GM12878 (cell line): ENCODE results near the gene GNAQ. TPM values are rescaled to one million over a fixed set of nuclear protein-coding genes. Genes with fewer than 3 reads are reported as not detected.

Experiments
- ATAC-seq: fragments of 200-7000 bp; cut with Tn5 transposase; 3 replicates; pipeline ENCODE4 v1.9.1; 2020; ENCODE audit warnings: mild to moderate bottlenecking, moderate library complexity
- BruUV-seq: library from RNA; stranded (reverse); fragments of 400-500 nt; replicated peaks from 2 replicates; lab custom pipeline; 2021; lab: Mats Ljungman, UMichigan
- CTCF ChIA-PET: fragments of 300-600 bp; sonication (Branson Sonifier 250); formaldehyde crosslinking; extraction: SDS; loops from one replicate; lab custom pipeline; 2021; ENCODE audit warnings: inconsistent platforms; lab: Yijun Ruan, JAX
- POLR2A ChIA-PET: fragments of 350-600 bp; formaldehyde crosslinking; extraction: SDS; loops from one replicate; lab custom pipeline; 2021; ENCODE audit warnings: inconsistent platforms; lab: Charles Lee
- RAD21 ChIA-PET: fragments of 300-600 bp; sonication (Branson Sonifier 250); formaldehyde crosslinking; loops from one replicate; lab custom pipeline; 2023; ENCODE audit warnings: antibody characterized with exemption; ENCODE audit not compliant: unreplicated experiment; lab: Charles Lee
- SMC1A ChIA-PET: fragments of 300-600 bp; sonication (Branson Sonifier 250); formaldehyde crosslinking; loops from one replicate; lab custom pipeline; 2023; ENCODE audit not compliant: unreplicated experiment, uncharacterized antibody; lab: Charles Lee
- DNase-seq: peaks from one replicate; pipeline ENCODE4 v3.0.0-alpha.2; 2011; ENCODE audit warnings: low read depth, low spot score
- FAIRE-seq: peaks from 3 replicates; lab custom pipeline; 2011; peaks lifted over from hg19 to GRCh38; lab: Jason Lieb, UNC
- H2AFZ ChIP-seq: 2 replicates; pipeline ENCODE4 v1.6.0; 2011; ENCODE audit warnings: low read depth, low read length, control low read depth; ENCODE audit not compliant: control insufficient read depth
- H3K27ac ChIP-seq: 2 replicates; pipeline ENCODE4 v1.5.1; 2011; ENCODE audit warnings: control low read depth; ENCODE audit not compliant: control insufficient read depth, insufficient read depth
- H3K27me3 ChIP-seq, 2 experiments: replicated peaks in 1 of 2; 2 replicates each; pipeline versions ENCODE4 v1.6.0 to v1.6.1; 2011; ENCODE audit warnings: low read length in 1 of 2; ENCODE audit not compliant: control insufficient read depth in 2 of 2, insufficient read depth in 2 of 2
- H3K36me3 ChIP-seq, 2 experiments: 2 replicates each; pipeline ENCODE4 v1.5.1; 2011; ENCODE audit warnings: low read length in 1 of 2; ENCODE audit not compliant: control insufficient read depth in 2 of 2, insufficient read depth in 2 of 2
- H3K4me1 ChIP-seq: 2 replicates; pipeline ENCODE4 v1.6.1; 2011; ENCODE audit warnings: mild to moderate bottlenecking, low read length, moderate library complexity, mixed read lengths; ENCODE audit not compliant: control insufficient read depth, insufficient read depth
- H3K4me2 ChIP-seq: 2 replicates; pipeline ENCODE4 v1.6.0; 2011; ENCODE audit warnings: control low read depth; ENCODE audit not compliant: control insufficient read depth, insufficient read depth
- H3K4me3 ChIP-seq: fragments of 200-600 bp; sonication (generic); 2 replicates; pipeline ENCODE4 v1.5.1; 2016
- H3K79me2 ChIP-seq: 2 replicates; pipeline ENCODE4 v1.6.0; 2011; ENCODE audit warnings: low read length; ENCODE audit not compliant: control insufficient read depth, insufficient read depth
- H3K9ac ChIP-seq: 2 replicates; pipeline ENCODE4 v1.8.0; 2011; ENCODE audit warnings: low read length, control low read depth, mixed read lengths; ENCODE audit not compliant: control insufficient read depth, insufficient read depth
- H3K9me3 ChIP-seq: replicated peaks from 3 replicates; pipeline ENCODE4 v1.5.1; 2011; ENCODE audit warnings: mild to moderate bottlenecking, low read length; ENCODE audit not compliant: control insufficient read depth, insufficient read depth
- H4K20me1 ChIP-seq: 2 replicates; pipeline ENCODE4 v1.6.0; 2011; ENCODE audit not compliant: control insufficient read depth, insufficient read depth
- CREM ChIP-seq: IDR thresholded peaks from 2 replicates; pipeline ENCODE4 v1.6.1; 2014; ENCODE audit warnings: antibody characterized with exemption, low read depth
- PBX3 ChIP-seq: IDR thresholded peaks from 2 replicates; pipeline ENCODE4 v1.6.1; 2011; ENCODE audit warnings: mild to moderate bottlenecking, low read depth, low read length, moderate library complexity; ENCODE audit not compliant: insufficient replicate concordance
- PRDM15 ChIP-seq: fragments of 450-650 bp; formaldehyde crosslinking; IDR thresholded peaks from 2 replicates; pipeline ENCODE4 v1.4.0; 2020; ENCODE audit warnings: mild to moderate bottlenecking, moderate library complexity
- RBBP5 ChIP-seq: fragments of 200-600 bp; sonication (generic); conservative IDR thresholded peaks from 2 replicates; pipeline ENCODE4 v1.6.1; 2016
- WGBS: methylation state at CpG from one replicate; pipeline ENCODE4 v1.1.6; 2016; ENCODE audit warnings: low lambda C conversion rate; ENCODE audit not compliant: insufficient replicate concordance, insufficient coverage; ENCODE audit errors: missing lambda C conversion rate; 5-methylcytosine and 5-hydroxymethylcytosine counted together
- in situ Hi-C: fragments of 300-500 bp; cut with MboI; formaldehyde crosslinking; loops from 9 replicates; pipeline ENCODE4 v1.14.3; 2018; ENCODE audit warnings: mixed read lengths
- intact Hi-C: fragments of 100-400 bp; cut with micrococcal nuclease; formaldehyde crosslinking; loops from one replicate; pipeline ENCODE4 v1.14.2; 2022; ENCODE audit not compliant: unreplicated experiment
- polyA plus RNA-seq, 11 experiments: library from polyadenylated mRNA; depleted of rRNA in 4 of 11; unstranded in 6 of 11; stranded (reverse) in 5 of 11; fragments of >200 nt; fragmentation: Nextera tagmentation in 4 of 11; fragmentation: Illumina TruSeq in 1 of 11; extraction: Ambion mirVana in 4 of 11; extraction: Trizol in 1 of 11; gene quantifications; 1 replicate in 1 of 11; 2 replicates in 10 of 11; pipeline versions ENCODE4 v1.2.1 to v1.2.3, GENCODE V29; 2011 to 2016; ENCODE audit warnings: inconsistent platforms in 2 of 11, missing spikeins in 2 of 11, low read depth in 1 of 11
- total RNA-seq, 4 experiments: library from RNA; depleted of rRNA in 3 of 4; stranded (reverse); fragments of >200 nt in 3 of 4; fragmentation: Illumina TruSeq in 1 of 4; extraction: Trizol in 1 of 4; gene quantifications; 2 replicates each; pipeline versions ENCODE4 v1.2.1 to v1.2.3, GENCODE V29; 2013 to 2021

The GNAQ gene
- total and polyA plus RNA-seq, 10 of the 15 experiments (the other 5 are each of a cell fraction or from before 2014, with no cell fraction given), result 0.15 to 47.2 (median 0.49) TPM

- no peak for ATAC-seq
- Histone ChIP-seq H3K9me3 (no peaks in the 10 kb centered on the region), H3K4me2 (no peak overlapping the region), H3K36me3 (no peaks in the 10 kb centered on the region), H3K9ac (no peak overlapping the region), H2AFZ (no peak overlapping the region), H3K4me3 (no peak overlapping the region), H3K79me2 (no peaks in the 10 kb centered on the region), H4K20me1 (no peaks in the 10 kb centered on the region), H3K27me3 (no peaks in the 10 kb centered on the region), H3K27ac (no peak overlapping the region), H3K4me1 (peaks cover 8% of the 10 kb centered on the region; the same call in 1 of the 2 replicates)
- DNase-seq, result no peak
- ChIA-PET CTCF (interaction anchor here (1.0 to 3.7 kb wide), 7 partner anchors 11 to 387 kb away, joined by 3 to 36 read pairs (median 13); no protein-coding TSS in a partner anchor), RAD21 (interaction anchor here (2.0 kb wide), 1 partner anchor 131 kb away, joined by 10 read pairs; no protein-coding TSS in a partner anchor), POLR2A (no interaction called here), SMC1A (interaction anchor here (0.8 to 3.4 kb wide), 4 partner anchors 11 to 191 kb away, joined by 3 to 30 read pairs (median 8); no protein-coding TSS in a partner anchor)
- FAIRE-seq, result no peak
- intact Hi-C loops, result loop anchor here (10.0 kb wide), 1 partner anchor 282 kb away; no protein-coding TSS in a partner anchor
- TF ChIP-seq CREM (no peak), PBX3 (no peak), PRDM15 (no peak), RBBP5 (no peak)
- WGBS, result 32% methylated on average over 4 of the region's 4 CpGs
- no TSS peak for BruUV-seq
- in situ Hi-C loops, result no loop called here
Observed at GRCh38 chr9:77843076-77843870, 188.3 kb downstream of the GNAQ start.
